ENCODE results near the gene TMEM69. TPM values are rescaled to one million over a fixed set of nuclear protein-coding genes. Genes with fewer than 3 reads are reported as not detected.
"Not testable (repeated sequence)": the region's sequence is repeated elsewhere in the genome, so short reads cannot be mapped to it uniquely, and the experiment has no call there.

Gene TMEM69
- total and polyA plus RNA-seq, 2 of the 13 experiments (the other 11 are each of a cell fraction or from before 2014, with no cell fraction given): 25.4 to 135 TPM

- ChIA-PET POLR2A (no interaction called here), CTCF (ENCODE audit: low intra/inter-chr PET ratio, low total read pairs) (no interaction called here)
- Histone ChIP-seq H3K27ac (ENCODE audit: extremely low read length, insufficient read depth, low read length) (no peak overlapping the region), H2AFZ (ENCODE audit: low read length) (no peak overlapping the region), H3K79me2 (ENCODE audit: insufficient read depth, low read length) (no peaks in the 10 kb centered on the region), H3K36me3 (replicated peaks in 1 of 2; ENCODE audit: control insufficient read depth in 1 of 2, insufficient read depth in 2 of 2, low read length in 2 of 2) (peaks cover 1 to 4% of the 10 kb centered on the region in 2 experiments; a peak in 2 of 5 replicates), H3K9ac (ENCODE audit: insufficient read depth, low read depth, low read length) (no peak overlapping the region), H4K20me1 (ENCODE audit: insufficient read depth, low read length) (no peaks in the 10 kb centered on the region), H3K4me1 (ENCODE audit: insufficient read depth, low read length) (no peaks in the 10 kb centered on the region), H3K9me3 (ENCODE audit: low read length) (no peaks in the 10 kb centered on the region), H3K4me3 (replicated peaks in 1 of 3; ENCODE audit: insufficient read depth in 1 of 3, low read depth in 2 of 3, low read length in 3 of 3) (no peak overlapping the region), H3K27me3 (ENCODE audit: control insufficient read depth in 1 of 2, insufficient read depth in 2 of 2, low read length in 2 of 2) (no peaks in the 10 kb centered on the region; a peak in 1 of 5 replicates), H3K4me2 (ENCODE audit: low read depth, low read length) (no peak overlapping the region)
- 94% methylated on average over 3 of the region's 3 CpGs for WGBS (ENCODE audit: low lambda C conversion rate)
- TF ChIP-seq ZNF501 (CRISPR knock-in tag; IDR thresholded peaks at IDR 0.05) (no peak), MAFF (IDR thresholded peaks at IDR 0.05; ENCODE audit: low read depth, low read length) (peak; percentile 46), MAFK (conservative IDR thresholded peaks at IDR 0.05 in 1 of 2, IDR thresholded peaks at IDR 0.05 in 1 of 2; ENCODE audit: low read length in 2 of 2) (peak; percentile 21 to 62; a peak in 3 of 4 replicates), ZNF543 (CRISPR knock-in tag; IDR thresholded peaks at IDR 0.05) (no peak)
- DNase-seq (ENCODE audit: low spot score) (no peak), ATAC-seq (no peak), FAIRE-seq (no peak)
- no TSS peak for BruUV-seq (replicated peaks)
- in situ Hi-C loops (cut with HindIII; ENCODE audit: extremely low pct_ligation_motif_present, low pct_unique_long_range_greater_than_20kb) (no loop called here), intact Hi-C loops (cut with micrococcal nuclease; ENCODE audit: unreplicated experiment) (no loop called here)
Observed at GRCh38 chr1:45716700-45717099, 28.7 kb downstream of the TMEM69 start.

- DNase-seq (ENCODE audit: low spot score); BruUV-seq (replicated peaks); H4K20me1 ChIP-seq (ENCODE audit: insufficient read depth, low read length); H2AFZ ChIP-seq (ENCODE audit: low read length); H3K9ac ChIP-seq (ENCODE audit: insufficient read depth, low read depth, low read length); in situ Hi-C loops (cut with HindIII; ENCODE audit: extremely low pct_ligation_motif_present, low pct_unique_long_range_greater_than_20kb); H3K4me1 ChIP-seq (ENCODE audit: insufficient read depth, low read length); H3K27ac ChIP-seq (ENCODE audit: extremely low read length, insufficient read depth, low read length); H3K4me2 ChIP-seq (ENCODE audit: low read depth, low read length); H3K27me3 ChIP-seq (ENCODE audit: control insufficient read depth in 1 of 2, insufficient read depth in 2 of 2, low read length in 2 of 2); H3K36me3 ChIP-seq (replicated peaks in 1 of 2; ENCODE audit: control insufficient read depth in 1 of 2, insufficient read depth in 2 of 2, low read length in 2 of 2); H3K4me3 ChIP-seq (replicated peaks in 1 of 3; ENCODE audit: insufficient read depth in 1 of 3, low read depth in 2 of 3, low read length in 3 of 3); CTCF ChIA-PET (ENCODE audit: low intra/inter-chr PET ratio, low total read pairs); ATAC-seq; POLR2A ChIA-PET; FAIRE-seq; H3K9me3 ChIP-seq (ENCODE audit: low read length); H3K79me2 ChIP-seq (ENCODE audit: insufficient read depth, low read length); intact Hi-C loops (cut with micrococcal nuclease; ENCODE audit: unreplicated experiment): not testable (repeated sequence)
- WGBS (ENCODE audit: low lambda C conversion rate): 86% methylated on average over 8 of the region's 8 CpGs
Observed at GRCh38 chr1:45717386-45717785, 29.4 kb downstream of the TMEM69 start.

Measured in HepG2 (cell line).